Prostate gland (tissue), 2 donors: ENCODE data around the gene MRPL34. TPM values are rescaled to one million over a fixed set of nuclear protein-coding genes. Genes with fewer than 3 reads are reported as not detected.

Experiments used
- DNase-seq: peaks from one replicate; pipeline ENCODE4 v3.0.0-alpha.2; 2019; ENCODE audit warnings: low spot score
- H3K27ac ChIP-seq, 2 donors: fragments of 200-600 bp; sonication (generic); 2 replicates each; pipeline ENCODE4 v1.5.1; 2017 to 2019
- H3K27me3 ChIP-seq: fragments of 200-600 bp; sonication (generic); replicated peaks from 2 replicates; pipeline ENCODE4 v1.5.1; 2019; ENCODE audit not compliant: insufficient read depth
- H3K36me3 ChIP-seq, 2 donors: fragments of 200-600 bp; sonication (generic); 1 replicate in 1 of 2; 2 replicates in 1 of 2; pipeline versions ENCODE4 v1.5.1 to v1.8.1; 2017 to 2019
- H3K4me1 ChIP-seq: fragments of 200-600 bp; sonication (generic); replicated peaks from 2 replicates; pipeline ENCODE4 v1.5.1; 2019
- H3K4me3 ChIP-seq, 2 donors: fragments of 200-600 bp; sonication (generic); 2 replicates each; pipeline ENCODE4 v1.5.1; 2017 to 2019
- H3K9me3 ChIP-seq: fragments of 200-600 bp; sonication (generic); 2 replicates; pipeline ENCODE4 v1.5.1; 2017
- POLR2A ChIP-seq: fragments of 450-650 bp; IDR thresholded peaks from one replicate; pipeline ENCODE4 v1.6.1; 2016; ENCODE audit warnings: antibody characterized with exemption, mild to moderate bottlenecking
- POLR2AphosphoS5 ChIP-seq: sonication (generic); formaldehyde crosslinking; IDR thresholded peaks from one replicate; pipeline ENCODE4 v1.6.1; 2017; ENCODE audit warnings: antibody characterized with exemption
- WGBS: methylation state at CpG from one replicate; pipeline ENCODE4 v1.1.5; 2018; 5-methylcytosine and 5-hydroxymethylcytosine counted together
- intact Hi-C: fragments of 100-400 bp; cut with DNase I; formaldehyde crosslinking; loops from one replicate; pipeline ENCODE4 v1.14.2; 2022
- total RNA-seq, 2 donors: library from RNA; depleted of rRNA; stranded (reverse); fragments of >200 nt; gene quantifications; one replicate each; pipeline ENCODE4 v1.1.0, GENCODE V29; 2016
- TF ChIP-seq, protein P1 (sequence below), 4 experiments: fragments of 200-600 bp in 2 of 4; fragments of 450-650 bp in 2 of 4; sonication (generic) in 2 of 4; IDR thresholded peaks; 1 replicate in 3 of 4; 2 replicates in 1 of 4; pipeline ENCODE4 v1.5.1; 2016 to 2019; ENCODE audit warnings: antibody characterized with exemption in 4 of 4, mild to moderate bottlenecking in 2 of 4, moderate library complexity in 2 of 4

The MRPL34 gene
- total RNA-seq, 2 donors from 2014 or later, result 157 to 169 TPM

- WGBS, result 92% methylated on average over 8 of the region's 8 CpGs
- no peak overlapping the region for H3K27ac ChIP-seq
- no peak for DNase-seq
- H3K4me3 ChIP-seq, result no peak overlapping the region
- no peaks in the 10 kb centered on the region for H3K36me3 ChIP-seq
- no peaks in the 10 kb centered on the region for H3K9me3 ChIP-seq
- no peaks in the 10 kb centered on the region for H3K27me3 ChIP-seq
- peaks cover 12% of the 10 kb centered on the region for H3K4me1 ChIP-seq
- no peak for TF ChIP-seq POLR2AphosphoS5
- TF ChIP-seq POLR2A, result no peak
- TF ChIP-seq, protein P1, sequence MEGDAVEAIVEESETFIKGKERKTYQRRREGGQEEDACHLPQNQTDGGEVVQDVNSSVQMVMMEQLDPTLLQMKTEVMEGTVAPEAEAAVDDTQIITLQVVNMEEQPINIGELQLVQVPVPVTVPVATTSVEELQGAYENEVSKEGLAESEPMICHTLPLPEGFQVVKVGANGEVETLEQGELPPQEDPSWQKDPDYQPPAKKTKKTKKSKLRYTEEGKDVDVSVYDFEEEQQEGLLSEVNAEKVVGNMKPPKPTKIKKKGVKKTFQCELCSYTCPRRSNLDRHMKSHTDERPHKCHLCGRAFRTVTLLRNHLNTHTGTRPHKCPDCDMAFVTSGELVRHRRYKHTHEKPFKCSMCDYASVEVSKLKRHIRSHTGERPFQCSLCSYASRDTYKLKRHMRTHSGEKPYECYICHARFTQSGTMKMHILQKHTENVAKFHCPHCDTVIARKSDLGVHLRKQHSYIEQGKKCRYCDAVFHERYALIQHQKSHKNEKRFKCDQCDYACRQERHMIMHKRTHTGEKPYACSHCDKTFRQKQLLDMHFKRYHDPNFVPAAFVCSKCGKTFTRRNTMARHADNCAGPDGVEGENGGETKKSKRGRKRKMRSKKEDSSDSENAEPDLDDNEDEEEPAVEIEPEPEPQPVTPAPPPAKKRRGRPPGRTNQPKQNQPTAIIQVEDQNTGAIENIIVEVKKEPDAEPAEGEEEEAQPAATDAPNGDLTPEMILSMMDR (IDR thresholded peaks at IDR 0.05), result no peak
- intact Hi-C loops, result no loop called here
Observed at GRCh38 chr19:17332360-17332676, 26.6 kb downstream of the MRPL34 start.

GRCh38 chr19:17332677-17333581 lies 27.3 kb downstream of the MRPL34 start:
- Histone ChIP-seq H3K27ac (no peak overlapping the region), H3K27me3 (no peaks in the 10 kb centered on the region), H3K9me3 (no peaks in the 10 kb centered on the region), H3K36me3 (no peaks in the 10 kb centered on the region), H3K4me3 (no peak overlapping the region), H3K4me1 (peaks cover 7% of the 10 kb centered on the region)
- 95% methylated on average over 45 of the region's 45 CpGs for WGBS
- intact Hi-C loops, result no loop called here
- TF ChIP-seq POLR2AphosphoS5 (no peak), POLR2A (no peak)
- TF ChIP-seq, protein P1 (IDR thresholded peaks at IDR 0.05), result no peak
- no peak for DNase-seq

- Histone ChIP-seq H3K9me3 (no peaks in the 10 kb centered on the region), H3K36me3 (no peaks in the 10 kb centered on the region), H3K4me3 (peak overlapping the region; percentile 56 to 59), H3K27ac (peak overlapping the region; percentile 59 to 71), H3K27me3 (no peaks in the 10 kb centered on the region), H3K4me1 (peaks cover 4% of the 10 kb centered on the region)
- WGBS, result 40% methylated on average over 44 of the region's 52 CpGs
- DNase-seq, result no peak
- intact Hi-C loops, result no loop called here
- TF ChIP-seq POLR2AphosphoS5 (no peak), POLR2A (no peak)
- TF ChIP-seq, protein P1 (IDR thresholded peaks at IDR 0.05), result no peak
Observed at GRCh38 chr19:17333611-17334413, 28.1 kb downstream of the MRPL34 start.

GRCh38 chr19:17334414-17335409 lies 29.0 kb downstream of the MRPL34 start, which contains the start of gene ANO8:
ANO8 (minus strand) TSS chr19:17334855; CDS start chr19:17334670, 185 bp downstream.
- intact Hi-C loops, result no loop called here
- Histone ChIP-seq H3K9me3 (no peaks in the 10 kb centered on the region), H3K27ac (peak within 1 kb of the TSS; percentile 59 to 71), H3K4me1 (peaks cover 4% of the 10 kb centered on the region), H3K4me3 (peak within 1 kb of the TSS; percentile 56 to 59), H3K36me3 (no peaks in the 10 kb centered on the region), H3K27me3 (no peaks in the 10 kb centered on the region)
- peak; percentile 91 for DNase-seq
- TF ChIP-seq POLR2AphosphoS5 (peak; percentile 89), POLR2A (peak; percentile 71)
- TF ChIP-seq, protein P1 (IDR thresholded peaks at IDR 0.05), result no peak
- WGBS, result 2% methylated on average over 84 of the region's 86 CpGs
